Left hindlimb (tissue), 1 donor: Measurements from ENCODE around the gene PRKG1.
A peak's percentile ranks its signal among the peaks of the same experiment; 100 is the strongest.

ENCODE experiments used
- DNase-seq: peaks from one replicate; pipeline ENCODE4 v3.0.0-alpha.2; 2018

The PRKG1 gene

DNA sequence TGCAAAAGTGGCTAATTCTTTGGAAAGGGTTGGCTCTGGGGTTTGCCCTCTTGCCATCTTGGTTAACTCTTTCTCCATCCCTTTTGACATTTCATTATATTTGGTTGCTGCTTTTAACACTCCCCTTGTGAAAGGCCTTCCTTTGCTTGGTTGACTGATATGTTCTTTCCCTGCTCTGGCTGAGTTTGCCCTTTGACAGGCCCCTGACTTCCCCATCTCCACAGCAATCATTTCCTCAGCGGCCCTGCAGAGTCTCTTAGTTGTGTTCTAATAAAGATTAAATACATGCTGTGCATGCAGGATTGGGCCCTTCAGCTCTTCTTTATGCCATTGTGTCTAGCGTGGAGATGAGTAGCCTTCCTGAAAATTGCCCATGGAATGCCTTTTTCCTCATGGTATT, 709.7 kb downstream of the PRKG1 start:
- DNase-seq, result no peak

DNA sequence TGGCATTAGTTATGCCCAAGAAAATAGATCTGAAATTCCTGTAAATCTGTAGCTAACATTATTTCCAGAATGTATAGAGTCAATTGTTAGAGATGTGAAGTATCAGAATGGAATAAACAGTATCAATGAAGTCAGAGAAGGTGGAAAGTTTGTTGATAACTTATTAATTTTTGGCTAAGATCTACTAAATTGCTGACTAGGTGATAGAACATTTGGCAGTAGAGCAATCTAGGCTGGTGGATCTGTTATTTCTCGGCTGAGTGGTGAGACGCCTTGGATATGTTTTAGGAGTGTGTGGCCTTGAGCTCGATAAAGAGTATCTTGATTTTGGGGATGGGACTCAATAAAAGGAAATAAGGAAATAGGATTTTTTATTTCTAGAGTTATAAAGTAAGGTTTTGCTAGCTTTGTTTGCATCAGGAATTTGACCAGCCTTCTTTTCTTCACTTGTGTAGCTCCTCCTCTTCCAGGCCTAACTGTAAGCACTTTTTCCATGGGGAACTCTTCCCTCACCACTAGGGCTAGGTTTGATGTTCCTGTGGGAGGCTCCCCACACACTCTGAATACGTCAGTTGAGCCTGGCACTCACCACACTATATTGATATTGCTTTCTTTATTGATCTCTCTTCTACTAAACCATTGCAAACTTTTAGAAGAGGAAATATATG, 711.9 kb downstream of the PRKG1 start:
- DNase-seq, result no peak

DNA sequence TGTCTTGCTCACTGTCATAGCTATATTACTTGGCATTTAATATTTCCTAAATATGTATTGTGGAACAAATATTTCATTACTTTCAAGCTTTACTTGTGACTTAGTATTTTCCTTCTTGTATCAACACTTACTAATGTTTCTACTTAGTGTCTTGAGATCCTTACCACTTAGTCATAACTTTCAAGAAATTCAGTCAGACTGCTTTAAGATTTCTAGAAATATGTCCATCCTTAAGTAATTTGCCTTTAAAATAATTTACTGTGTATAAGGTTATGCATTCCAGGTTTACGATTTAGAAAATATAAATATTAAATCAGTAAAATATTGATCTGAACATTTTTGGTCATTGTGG, 712.4 kb downstream of the PRKG1 start:
- DNase-seq, result no peak

DNA sequence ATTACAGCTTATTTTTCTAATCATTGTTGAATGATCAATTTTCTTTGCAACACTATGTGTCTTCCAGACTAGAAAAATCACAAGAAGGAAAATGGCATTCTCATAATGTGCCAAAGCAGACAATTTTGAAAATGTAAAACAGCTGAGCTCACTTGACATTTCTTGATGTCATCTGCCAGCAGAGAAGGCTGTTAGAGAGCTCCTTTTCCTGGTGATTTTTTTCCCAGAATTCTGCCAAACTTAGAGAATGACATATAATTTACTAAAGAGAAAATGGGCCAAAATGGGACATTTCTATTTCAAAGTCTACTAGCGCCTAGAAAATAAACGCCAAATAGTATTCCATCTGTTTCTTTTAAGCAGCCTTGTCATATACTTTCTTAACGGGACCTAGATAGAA, 714.0 kb downstream of the PRKG1 start:
- DNase-seq, result no peak

DNA sequence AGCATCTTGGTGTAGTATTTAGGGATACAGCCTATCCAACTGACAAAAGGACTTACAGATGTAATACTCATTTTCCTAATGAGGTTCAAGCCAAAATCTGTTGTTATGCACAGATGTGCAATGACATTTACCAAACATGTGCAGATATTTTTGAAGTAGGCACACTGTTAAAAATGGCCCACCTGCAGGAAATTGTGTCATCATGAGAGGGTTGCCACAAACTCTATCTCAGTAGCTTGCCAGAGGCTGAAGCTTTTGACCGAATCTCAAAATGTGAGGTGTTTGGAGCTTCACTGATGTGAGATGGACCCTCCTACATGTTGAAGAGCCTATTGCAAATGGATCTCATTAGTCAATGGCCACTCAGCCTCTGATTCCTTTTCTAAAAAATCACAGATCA, 714.8 kb downstream of the PRKG1 start:
- DNase-seq, result no peak

DNA sequence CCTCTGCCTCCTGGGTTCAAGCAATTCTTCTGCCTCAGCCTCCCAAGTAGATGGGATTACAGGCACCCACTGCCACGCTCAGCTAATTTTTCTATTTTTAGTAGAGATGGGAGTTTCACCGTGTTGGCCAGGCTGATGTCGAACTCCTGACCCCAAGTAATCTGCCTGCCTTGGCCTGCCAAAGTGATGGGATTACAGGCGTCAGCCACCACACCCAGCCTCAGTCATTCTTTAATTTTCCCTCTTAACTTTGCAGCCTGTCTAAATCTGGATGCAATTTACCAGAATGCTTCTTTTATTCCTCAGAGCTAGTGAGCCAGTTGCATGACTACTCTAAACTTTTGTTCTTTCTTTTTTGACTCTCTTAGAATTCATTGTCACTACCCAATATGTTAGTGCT, 715.6 kb downstream of the PRKG1 start:
- DNase-seq, result peak; percentile 24

DNA sequence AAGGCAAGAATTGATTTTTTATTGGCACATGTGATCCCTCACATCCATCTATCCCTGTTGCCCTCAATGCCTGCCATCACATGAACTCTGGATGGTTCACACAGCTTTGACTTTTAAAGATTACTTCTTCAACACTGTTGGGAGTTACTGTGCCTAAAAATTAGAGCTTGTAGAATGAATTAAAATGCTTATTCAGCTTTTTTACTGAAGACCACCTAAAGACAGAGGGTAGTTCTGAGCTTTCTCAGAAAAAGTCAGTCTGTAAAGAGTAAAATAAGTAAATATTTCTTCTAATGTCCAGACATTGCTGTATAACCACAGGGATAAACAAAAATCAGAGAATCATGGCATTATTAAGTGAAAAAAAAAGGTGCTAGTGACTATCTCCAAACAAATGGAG, 718.4 kb downstream of the PRKG1 start:
- DNase-seq, result no peak

DNA sequence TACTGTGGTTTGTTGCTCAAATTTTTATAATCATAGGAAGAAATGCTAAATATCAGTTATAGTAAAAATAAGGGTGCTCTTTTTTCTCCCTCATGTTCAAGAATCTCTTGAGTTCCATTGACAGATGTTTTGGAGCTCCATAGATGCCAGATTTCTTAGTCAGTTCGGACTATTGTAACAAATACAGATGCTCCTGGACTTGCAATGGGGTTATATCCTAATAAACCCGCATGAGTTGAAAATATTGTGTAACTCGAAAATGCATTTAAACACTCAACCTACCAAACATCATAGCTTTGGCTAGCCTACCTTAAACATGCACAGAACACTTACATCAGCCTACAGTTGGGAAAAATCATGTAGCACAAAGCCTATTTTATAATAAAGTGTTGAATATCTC, 725.8 kb downstream of the PRKG1 start:
- DNase-seq, result no peak

DNA sequence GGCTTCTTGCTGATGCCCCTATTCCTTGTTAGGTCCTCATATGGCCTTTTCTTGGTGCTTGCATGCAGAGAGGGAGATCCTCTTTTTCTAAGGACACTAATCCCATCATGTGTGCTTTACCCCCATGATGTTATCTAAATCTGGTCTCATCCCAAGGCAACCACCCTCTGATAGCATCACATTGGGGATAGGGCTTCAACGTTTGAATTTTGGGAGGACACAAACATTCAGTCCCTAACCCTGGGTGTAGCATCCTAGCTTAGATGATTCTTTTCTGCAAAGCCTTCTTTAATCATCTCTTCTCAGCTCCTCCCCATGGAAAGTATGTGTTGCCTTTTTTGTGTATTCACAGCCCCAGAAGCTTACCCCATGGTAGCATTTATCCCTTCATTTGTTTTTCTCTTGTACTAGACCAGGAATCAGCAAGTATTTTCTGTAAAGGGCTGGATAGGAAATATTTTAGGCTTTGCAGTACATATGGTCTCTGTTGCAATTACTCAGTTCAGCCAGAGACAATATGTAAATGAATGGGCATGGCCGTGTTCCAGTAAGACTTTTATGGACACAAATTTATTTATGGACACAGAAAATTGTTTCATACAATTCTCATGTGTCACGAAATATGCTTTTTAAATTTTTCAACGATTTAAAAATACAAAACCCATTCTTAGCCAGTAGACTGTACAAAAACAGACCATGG, 726.6 kb downstream of the PRKG1 start:
- no peak for DNase-seq

DNA sequence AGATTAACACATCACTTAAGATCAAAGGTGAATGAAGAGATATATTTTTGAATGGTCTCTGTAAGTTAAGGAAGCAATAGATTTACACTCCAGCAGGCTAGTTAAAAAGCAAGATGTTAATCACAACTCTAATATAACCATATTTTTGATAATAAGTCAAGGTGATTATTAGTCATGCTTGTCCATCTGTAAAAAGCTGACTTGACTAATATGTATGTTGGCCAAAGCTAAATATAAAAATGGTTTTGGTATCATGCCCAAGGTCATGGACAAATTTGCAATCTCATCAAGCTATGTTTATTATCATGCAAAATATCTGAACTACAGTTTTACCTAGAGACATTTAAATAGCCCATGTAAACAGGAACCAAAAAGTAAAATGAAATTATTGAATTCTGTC, 727.7 kb downstream of the PRKG1 start:
- no peak for DNase-seq

DNA sequence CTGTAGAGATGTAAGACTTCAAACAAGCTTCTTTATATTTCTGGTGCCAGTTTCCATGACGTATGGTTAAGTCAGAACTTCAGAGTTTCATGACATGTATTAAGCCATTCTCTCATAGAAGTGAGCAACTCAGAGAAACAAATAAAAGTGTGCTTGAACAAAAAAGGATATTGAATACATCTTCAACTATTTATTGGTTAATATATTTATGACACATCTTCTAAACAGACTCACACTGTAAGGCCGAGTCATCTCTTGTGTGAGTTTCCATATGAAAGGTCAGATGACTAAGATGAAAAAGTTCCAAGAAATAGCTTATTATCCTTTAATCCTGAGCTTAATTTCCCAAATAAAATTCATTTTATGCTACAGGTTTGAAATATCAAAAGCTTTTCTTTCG, 730.6 kb downstream of the PRKG1 start:
- DNase-seq, result no peak

DNA sequence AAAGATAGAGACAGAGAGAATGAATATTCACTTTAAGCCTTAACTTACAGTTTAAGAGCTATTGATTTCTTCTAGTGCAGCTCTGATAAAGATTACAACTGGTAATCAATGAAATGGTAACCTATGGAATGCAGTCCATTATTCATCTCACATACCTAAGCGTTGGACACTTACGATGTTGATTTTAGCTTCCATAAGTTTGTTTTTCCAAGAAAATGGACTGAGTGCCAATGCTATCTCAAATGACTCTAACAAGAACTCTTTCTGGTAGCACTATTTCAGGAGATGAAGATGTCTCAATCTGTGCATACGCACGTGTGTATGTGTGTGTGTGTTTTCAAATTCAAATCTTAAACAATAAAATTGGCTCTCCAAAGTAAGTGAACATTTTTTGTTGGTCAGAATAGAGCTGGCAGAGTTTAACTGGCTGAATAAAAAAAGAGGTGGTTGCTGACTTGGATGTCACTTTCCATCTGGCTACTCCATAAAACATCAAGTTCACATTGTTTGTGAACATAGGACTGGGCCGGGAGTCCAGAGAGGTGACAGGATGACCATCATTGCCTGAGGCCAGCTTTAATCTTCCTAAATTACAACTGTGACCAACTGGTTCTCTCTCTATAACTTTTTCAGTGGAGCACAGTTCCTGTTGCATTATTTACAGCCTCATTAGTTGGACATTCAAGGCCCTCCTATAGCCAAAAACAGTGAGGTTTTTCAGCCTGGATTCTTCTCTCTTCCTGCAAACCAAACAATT, 732.0 kb downstream of the PRKG1 start:
- no peak for DNase-seq

DNA sequence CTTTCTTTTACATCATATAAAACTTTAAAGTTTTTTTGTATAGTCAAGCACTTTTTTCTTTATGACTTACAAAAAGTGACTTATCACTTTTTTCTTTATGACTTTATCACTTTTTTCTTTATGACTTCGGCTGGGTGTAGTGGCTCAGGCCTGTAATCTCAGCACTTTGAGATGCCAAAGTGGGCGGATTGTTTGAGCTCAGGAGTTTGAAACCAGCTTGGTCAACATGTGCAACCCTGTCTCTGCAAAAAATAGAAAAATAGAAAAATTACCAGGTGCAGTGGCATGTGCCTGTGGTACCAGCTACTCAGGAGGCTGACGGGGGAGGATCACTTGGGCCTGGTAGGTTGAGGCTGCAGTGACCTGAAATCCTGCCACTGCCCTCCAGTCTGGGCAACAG, 733.9 kb downstream of the PRKG1 start:
- DNase-seq, result no peak

DNA sequence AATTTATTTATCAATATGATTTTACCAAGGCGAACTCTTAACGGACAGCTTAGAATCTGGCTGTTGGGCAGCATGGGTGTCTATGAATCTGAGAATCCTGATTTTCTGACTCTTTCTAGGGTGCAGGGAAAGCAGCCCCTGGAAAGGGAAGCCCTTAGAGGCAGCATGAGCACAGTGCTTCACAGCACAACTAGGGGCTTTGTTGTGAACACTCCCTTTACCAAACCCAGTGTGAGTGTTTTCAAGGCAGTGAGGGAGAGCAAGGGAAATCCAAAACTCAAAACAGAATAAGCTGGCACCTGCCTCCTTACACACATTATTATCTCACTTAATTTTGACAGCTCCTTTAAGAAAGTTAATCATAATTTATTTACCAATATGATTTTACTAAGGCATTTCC, 741.4 kb downstream of the PRKG1 start:
- DNase-seq, result no peak

DNA sequence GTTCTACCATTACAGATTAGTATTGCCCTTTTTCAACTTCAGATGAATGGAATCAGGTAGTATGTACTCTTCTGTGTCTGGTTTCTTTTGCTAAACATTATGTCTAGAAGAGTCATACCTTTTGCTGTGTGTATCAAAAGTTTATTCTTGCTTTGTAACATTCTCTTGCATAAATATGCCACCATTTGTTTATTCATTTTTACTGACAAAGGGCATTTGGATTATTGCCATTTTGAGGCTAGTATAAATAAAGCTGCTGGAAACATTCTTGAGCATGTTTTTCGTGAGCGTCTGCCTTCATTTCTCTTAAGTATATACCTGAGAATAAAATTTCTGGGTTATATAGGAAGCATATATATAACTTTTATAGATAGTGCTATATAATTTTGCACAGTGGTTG, 746.8 kb downstream of the PRKG1 start:
- no peak for DNase-seq

DNA sequence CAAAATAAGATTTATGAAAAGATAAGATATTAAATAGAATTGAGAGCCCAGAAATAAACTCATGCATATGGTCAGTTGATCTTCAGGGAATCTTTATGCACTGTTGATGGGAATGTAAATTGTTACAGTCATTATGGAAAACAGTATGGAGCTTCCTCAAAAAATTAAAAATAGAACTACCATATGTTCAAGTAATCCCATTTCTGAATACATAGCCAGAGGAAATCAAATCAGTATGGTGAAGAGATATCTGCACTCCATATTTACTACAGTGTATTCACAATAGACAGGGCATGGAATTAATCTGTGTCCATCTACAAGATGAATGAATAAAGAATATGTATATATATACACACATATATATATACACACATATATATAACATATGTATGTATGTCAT, 747.5 kb downstream of the PRKG1 start:
- no peak for DNase-seq

DNA sequence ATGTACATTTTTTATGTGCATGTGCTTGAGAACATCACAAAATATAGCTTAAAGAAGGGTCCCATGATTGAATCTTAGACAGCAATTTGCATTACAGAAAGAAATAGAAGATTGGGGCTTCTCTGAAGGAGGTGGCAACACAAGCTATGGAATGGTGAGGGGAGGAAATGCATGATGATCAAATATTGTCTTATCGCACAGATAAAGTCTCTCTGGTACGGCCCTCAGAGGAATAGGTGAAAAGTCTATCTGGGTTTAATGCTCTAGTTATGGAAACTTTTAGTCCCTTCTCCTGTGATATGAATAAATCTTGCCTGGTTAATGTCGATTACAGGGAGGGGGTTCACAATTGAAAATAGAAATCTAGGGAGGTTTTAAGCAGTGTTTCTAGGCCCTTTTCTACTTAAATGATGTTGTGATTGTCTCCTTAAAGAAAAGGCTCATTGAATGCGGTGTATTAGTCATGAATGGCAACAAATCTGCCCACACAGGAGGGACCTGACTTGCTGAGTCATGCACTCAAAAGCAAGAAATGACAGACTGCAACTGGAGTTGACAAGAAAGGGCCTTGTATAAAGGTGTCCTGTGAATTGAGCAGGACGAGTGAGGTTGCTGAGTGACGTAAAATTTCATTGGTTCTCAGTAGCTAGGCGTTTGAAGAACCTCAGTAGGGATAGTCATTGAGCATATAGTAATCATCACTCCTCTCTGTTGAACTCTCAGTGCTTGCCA, 758.5 kb downstream of the PRKG1 start:
- no peak for DNase-seq

DNA sequence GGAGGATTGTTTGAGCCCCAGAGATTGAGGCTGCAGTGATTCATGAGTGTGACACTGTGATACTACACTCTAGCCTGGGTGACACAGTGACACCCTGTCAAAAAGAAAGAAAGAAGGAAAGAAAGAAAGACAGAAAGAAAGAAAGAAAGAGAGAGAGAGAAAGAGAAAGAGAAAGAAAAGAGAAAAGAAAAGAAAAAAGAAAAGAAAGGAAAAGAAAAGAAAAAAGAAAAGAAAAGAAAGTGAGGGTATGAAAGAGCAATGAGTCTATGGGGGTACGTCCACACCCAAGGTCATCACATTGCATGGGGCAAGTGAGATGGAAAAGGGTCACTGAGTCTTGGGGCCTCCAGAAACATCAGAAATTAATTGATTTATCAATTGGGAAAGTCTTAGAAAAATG, 760.3 kb downstream of the PRKG1 start:
- no peak for DNase-seq

DNA sequence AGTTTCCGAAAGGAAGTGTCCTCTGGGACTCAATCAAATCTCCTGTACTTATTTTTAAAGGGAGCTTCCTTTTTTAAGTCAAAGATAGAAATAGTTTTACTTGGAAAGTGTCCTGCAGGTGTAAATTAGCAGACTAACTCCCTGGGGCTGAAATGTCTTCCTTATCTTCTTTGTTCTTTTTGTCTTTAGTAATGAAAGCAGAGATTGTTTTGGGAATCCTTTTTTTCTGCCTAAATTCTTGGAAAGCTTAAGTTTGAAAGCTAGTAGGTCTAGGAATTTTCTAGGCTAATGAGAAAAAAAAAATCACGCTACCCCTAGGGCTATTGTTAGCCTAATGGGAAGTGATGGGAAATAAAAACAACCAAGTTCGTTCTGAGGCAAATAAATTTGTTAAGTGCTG, 764.2 kb downstream of the PRKG1 start:
- no peak for DNase-seq

DNA sequence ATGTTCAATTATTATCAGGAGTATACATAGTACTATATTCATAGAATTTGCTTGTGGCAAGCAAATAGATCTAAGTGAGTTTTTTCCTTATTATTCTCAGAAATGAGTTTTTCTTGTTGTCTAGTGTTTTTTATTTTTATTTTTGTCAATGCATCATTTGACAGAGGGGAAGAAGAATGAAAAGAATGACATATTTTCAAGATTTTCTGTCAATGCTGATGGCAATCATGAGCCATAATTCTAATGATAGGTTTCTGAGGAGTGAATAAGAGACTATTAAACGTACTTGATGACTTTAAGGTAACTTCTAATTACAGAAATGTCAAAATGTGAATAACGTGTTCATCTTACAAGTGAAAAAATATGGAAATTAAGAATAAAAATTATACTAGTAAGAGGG, 769.7 kb downstream of the PRKG1 start:
- DNase-seq, result no peak

DNA sequence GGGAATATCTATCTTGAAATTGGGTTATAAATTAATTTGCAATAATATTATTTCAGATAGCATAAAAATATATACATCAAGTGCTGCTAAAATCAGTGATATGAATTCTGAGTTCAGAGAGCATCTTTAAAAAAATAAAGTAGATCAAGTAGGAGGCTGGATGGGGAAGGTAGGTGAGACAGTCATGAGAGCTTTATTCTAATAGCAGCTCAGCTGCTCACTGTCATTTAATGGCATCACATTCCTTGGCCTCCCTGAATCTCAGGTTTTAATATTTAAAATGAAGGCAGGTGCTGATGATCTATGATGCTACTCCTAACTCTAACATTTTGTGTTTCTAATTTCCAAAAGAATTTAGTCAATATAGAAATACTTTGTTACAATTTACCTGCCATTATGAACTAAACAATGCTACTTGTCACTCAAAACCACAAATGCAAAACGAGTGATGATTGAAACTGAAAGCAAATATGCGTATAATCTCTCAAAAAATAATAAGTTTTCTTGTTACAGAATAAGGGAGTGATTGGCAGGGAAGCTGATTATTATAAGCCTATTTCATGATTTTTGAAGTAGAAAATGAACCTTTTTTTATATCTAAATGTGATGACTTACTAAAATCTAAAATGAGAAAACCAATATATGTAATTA, 772.7 kb downstream of the PRKG1 start:
- DNase-seq, result no peak

DNA sequence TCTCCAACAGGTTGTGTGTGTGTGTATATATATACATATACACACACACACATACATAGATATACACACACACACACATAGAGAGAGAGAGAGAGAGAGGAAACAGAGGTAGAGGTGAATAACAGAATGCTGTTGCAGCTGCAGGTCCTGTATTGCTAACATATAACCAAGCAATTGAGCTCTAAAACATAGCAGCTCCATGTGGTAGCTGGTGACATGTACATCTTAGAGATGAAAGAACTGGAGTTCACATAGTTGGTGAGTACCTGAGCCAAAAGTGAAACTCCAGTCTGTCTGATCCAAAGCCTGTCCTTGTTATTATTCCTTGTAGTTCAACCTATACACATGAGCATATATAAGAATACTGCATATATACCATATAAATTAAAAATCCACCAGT, 778.0 kb downstream of the PRKG1 start:
- DNase-seq, result no peak

DNA sequence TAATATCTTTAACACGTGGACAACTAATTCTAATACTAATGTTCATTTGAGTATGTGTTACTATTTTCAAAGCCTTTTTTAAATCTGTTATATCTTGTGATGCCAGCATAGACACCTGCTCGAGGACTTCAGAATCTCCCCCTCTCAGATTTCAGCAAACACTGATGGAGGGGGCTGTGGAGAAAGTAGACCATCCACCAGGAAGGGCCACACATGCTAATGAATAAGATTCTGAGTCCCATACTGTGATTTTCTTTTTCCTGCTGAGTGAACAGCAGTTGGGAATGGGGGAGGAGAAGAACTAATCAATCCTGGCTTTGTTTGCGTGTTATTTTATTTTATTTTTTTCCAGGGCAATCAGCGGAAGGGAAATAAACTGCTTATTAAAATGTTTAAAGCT, 783.0 kb downstream of the PRKG1 start:
- no peak for DNase-seq
